Measurements from ENCODE around the gene ZNF655. TPM values are rescaled to one million over a fixed set of nuclear protein-coding genes. Genes with fewer than 3 reads are reported as not detected.
A peak's percentile ranks its signal among the peaks of the same experiment; 100 is the strongest.

Gene ZNF655
- total RNA-seq, 6 donors from 2014 or later: 57.3 to 202 (median 137) TPM

- Histone ChIP-seq H3K36me3 (no peaks in the 10 kb centered on the region), H3K4me1 (no peaks in the 10 kb centered on the region), H3K9me3 (no peaks in the 10 kb centered on the region), H3K27me3 (no peaks in the 10 kb centered on the region), H3K27ac (no peak overlapping the region), H3K4me3 (no peak overlapping the region)
- 83% methylated on average over 7 of the region's 7 CpGs for WGBS, 2 donors
- no peak for DNase-seq
- ATAC-seq (ENCODE audit: low FRiP score in 2 of 2): no peak
- TF ChIP-seq POLR2A (IDR thresholded peaks at IDR 0.05) (no peak), CTCF (IDR thresholded peaks at IDR 0.05) (no peak), POLR2AphosphoS5 (IDR thresholded peaks at IDR 0.05) (no peak), EP300 (IDR thresholded peaks at IDR 0.05) (no peak)
These were observed 36.7 kb downstream of the ZNF655 start for GRCh38 chr7:99594948-99595745.

- Histone ChIP-seq H3K4me1 (no peaks in the 10 kb centered on the region), H3K27ac (no peak overlapping the region), H3K27me3 (no peaks in the 10 kb centered on the region), H3K36me3 (no peaks in the 10 kb centered on the region), H3K4me3 (no peak overlapping the region), H3K9me3 (no peaks in the 10 kb centered on the region)
- DNase-seq: no peak
- no peak for TF ChIP-seq POLR2A (IDR thresholded peaks at IDR 0.05)
- TF ChIP-seq EP300 (IDR thresholded peaks at IDR 0.05): no peak
- no peak for TF ChIP-seq CTCF (IDR thresholded peaks at IDR 0.05)
- TF ChIP-seq POLR2AphosphoS5 (IDR thresholded peaks at IDR 0.05): no peak
- WGBS, 2 donors: 87 to 93% methylated on average over 1 of the region's 1 CpG
- no peak for ATAC-seq (ENCODE audit: low FRiP score in 2 of 2)
These were observed 38.0 kb downstream of the ZNF655 start for GRCh38 chr7:99596408-99596955.

GRCh38 chr7:99597762-99598501 lies 39.5 kb downstream of the ZNF655 start, which contains the start of gene TMEM225B:
Gene TMEM225B (plus strand): TSS chr7:99598267. CDS start chr7:99604389, 6,122 bp downstream.
- TF ChIP-seq CTCF (IDR thresholded peaks at IDR 0.05) (no peak), POLR2A (IDR thresholded peaks at IDR 0.05) (no peak), POLR2AphosphoS5 (IDR thresholded peaks at IDR 0.05) (no peak), EP300 (IDR thresholded peaks at IDR 0.05) (no peak)
- 69 to 88% methylated on average over 25 to 29 of the region's 34 CpGs for WGBS, 2 donors
- peak in 1 of 2 donors; percentile 35 for ATAC-seq (ENCODE audit: low FRiP score in 2 of 2)

GRCh38 chr7:99599836-99600235 lies 41.4 kb downstream of the ZNF655 start:
- DNase-seq (no peak), ATAC-seq (ENCODE audit: low FRiP score in 2 of 2) (no peak)
- Histone ChIP-seq H3K36me3 (no peaks in the 10 kb centered on the region), H3K9me3 (no peaks in the 10 kb centered on the region), H3K27me3 (no peaks in the 10 kb centered on the region), H3K4me1 (no peaks in the 10 kb centered on the region), H3K4me3 (no peak overlapping the region), H3K27ac (no peak overlapping the region)
- 81 to 85% methylated on average over 4 of the region's 4 CpGs for WGBS, 2 donors
- TF ChIP-seq POLR2AphosphoS5 (IDR thresholded peaks at IDR 0.05) (no peak), CTCF (IDR thresholded peaks at IDR 0.05) (no peak), POLR2A (IDR thresholded peaks at IDR 0.05) (no peak), EP300 (IDR thresholded peaks at IDR 0.05) (no peak)

More at GRCh38 chr7:99597762-99598501, 39.5 kb downstream of the ZNF655 start, which contains the start of gene TMEM225B:
- Histone ChIP-seq H3K36me3 (no peaks in the 10 kb centered on the region), H3K9me3 (no peaks in the 10 kb centered on the region), H3K27ac (no peak within 1 kb of the TSS), H3K27me3 (no peaks in the 10 kb centered on the region), H3K4me1 (no peaks in the 10 kb centered on the region), H3K4me3 (no peak within 1 kb of the TSS)
- peak in 1 of 2 donors; percentile 70 for DNase-seq
